T-helper 2 cell treated with Interferon-gamma antibody and Interleukin-4, amounts not matched to agents 5 μg/mL and 100 μg/mL, for 36 hours (primary cell): Measurements from ENCODE around the gene FAM117A.

ENCODE experiments used
- DNase-seq: peaks from one replicate; pipeline ENCODE4 v3.0.0; 2021; ENCODE audit warnings: low spot score
- H3K27ac Mint-ChIP-seq: one replicate; pipeline ENCODE4 v1.8.0; 2021; ENCODE audit warnings: mild to moderate bottlenecking, mixed read lengths
- H3K27me3 Mint-ChIP-seq: one replicate; pipeline ENCODE4 v1.8.0; 2021; ENCODE audit warnings: low read depth, mixed read lengths
- H3K36me3 Mint-ChIP-seq: one replicate; pipeline ENCODE4 v1.8.0; 2021; ENCODE audit warnings: low read depth, mixed read lengths
- H3K4me1 Mint-ChIP-seq: one replicate; pipeline ENCODE4 v1.8.0; 2021; ENCODE audit warnings: low read depth, mixed read lengths
- H3K4me3 Mint-ChIP-seq: one replicate; pipeline ENCODE4 v1.8.0; 2022; ENCODE audit warnings: mild to moderate bottlenecking, moderate library complexity, mixed read lengths
- H3K9me3 Mint-ChIP-seq: one replicate; pipeline ENCODE4 v1.8.0; 2021; ENCODE audit warnings: mixed read lengths

Gene FAM117A

GRCh38 chr17:49756323-49757150 lies 7.4 kb downstream of the FAM117A start:
- Mint-ChIP-seq H3K27ac (no peak overlapping the region), H3K4me3 (no peak overlapping the region), H3K9me3 (no peaks in the 10 kb centered on the region), H3K27me3 (no peaks in the 10 kb centered on the region), H3K36me3 (peaks cover 42% of the 10 kb centered on the region), H3K4me1 (peaks cover 49% of the 10 kb centered on the region)
- DNase-seq, result no peak

- no peaks in the 10 kb centered on the region for H3K9me3 Mint-ChIP-seq
- no peak overlapping the region for H3K4me3 Mint-ChIP-seq
- H3K36me3 Mint-ChIP-seq, result peaks cover 39% of the 10 kb centered on the region
- DNase-seq, result no peak
- H3K27ac Mint-ChIP-seq, result peak overlapping the region; percentile 23
- H3K27me3 Mint-ChIP-seq, result no peaks in the 10 kb centered on the region
- peaks cover 45% of the 10 kb centered on the region for H3K4me1 Mint-ChIP-seq
These were observed 8.2 kb downstream of the FAM117A start for GRCh38 chr17:49755663-49756283.

- Mint-ChIP-seq H3K4me3 (no peak overlapping the region), H3K27ac (no peak overlapping the region), H3K9me3 (no peaks in the 10 kb centered on the region), H3K4me1 (peaks cover 39% of the 10 kb centered on the region), H3K36me3 (peaks cover 34% of the 10 kb centered on the region), H3K27me3 (no peaks in the 10 kb centered on the region)
- DNase-seq, result no peak
These were observed 10.0 kb downstream of the FAM117A start for GRCh38 chr17:49753959-49754391.

- no peak overlapping the region for H3K4me3 Mint-ChIP-seq
- no peak overlapping the region for H3K27ac Mint-ChIP-seq
- peaks cover 49% of the 10 kb centered on the region for H3K4me1 Mint-ChIP-seq
- H3K27me3 Mint-ChIP-seq, result no peaks in the 10 kb centered on the region
- H3K9me3 Mint-ChIP-seq, result no peaks in the 10 kb centered on the region
- peaks cover 30% of the 10 kb centered on the region for H3K36me3 Mint-ChIP-seq
- no peak for DNase-seq
These were observed 11.4 kb downstream of the FAM117A start for GRCh38 chr17:49752508-49752907.

- H3K4me1 Mint-ChIP-seq, result peaks cover 61% of the 10 kb centered on the region
- H3K9me3 Mint-ChIP-seq, result peaks cover 6% of the 10 kb centered on the region
- peak overlapping the region; percentile 3 for H3K4me3 Mint-ChIP-seq
- H3K27ac Mint-ChIP-seq, result peak overlapping the region; percentile 84
- peaks cover 29% of the 10 kb centered on the region for H3K36me3 Mint-ChIP-seq
- H3K27me3 Mint-ChIP-seq, result no peaks in the 10 kb centered on the region
- DNase-seq, result no peak
These were observed 14.2 kb downstream of the FAM117A start for GRCh38 chr17:49749730-49750129.

GRCh38 chr17:49748791-49749190 lies 15.1 kb downstream of the FAM117A start:
- Mint-ChIP-seq H3K27ac (peak overlapping the region; percentile 84), H3K4me1 (peaks cover 62% of the 10 kb centered on the region), H3K27me3 (no peaks in the 10 kb centered on the region), H3K4me3 (peak overlapping the region; percentile 86), H3K36me3 (peaks cover 29% of the 10 kb centered on the region), H3K9me3 (peaks cover 6% of the 10 kb centered on the region)
- DNase-seq, result peak; percentile 49

GRCh38 chr17:49748223-49748622 lies 15.7 kb downstream of the FAM117A start:
- Mint-ChIP-seq H3K4me1 (peaks cover 61% of the 10 kb centered on the region), H3K27me3 (no peaks in the 10 kb centered on the region), H3K36me3 (peaks cover 30% of the 10 kb centered on the region), H3K4me3 (peak overlapping the region; percentile 86), H3K27ac (peak overlapping the region; percentile 84), H3K9me3 (peaks cover 6% of the 10 kb centered on the region)
- no peak for DNase-seq

GRCh38 chr17:49747632-49748031 lies 16.3 kb downstream of the FAM117A start:
- Mint-ChIP-seq H3K27me3 (no peaks in the 10 kb centered on the region), H3K4me1 (peaks cover 66% of the 10 kb centered on the region), H3K36me3 (peaks cover 35% of the 10 kb centered on the region), H3K27ac (peak overlapping the region; percentile 84), H3K9me3 (peaks cover 6% of the 10 kb centered on the region), H3K4me3 (peak overlapping the region; percentile 86)
- DNase-seq, result no peak

GRCh38 chr17:49746791-49747490 lies 17.0 kb downstream of the FAM117A start:
- no peaks in the 10 kb centered on the region for H3K27me3 Mint-ChIP-seq
- peaks cover 42% of the 10 kb centered on the region for H3K36me3 Mint-ChIP-seq
- peaks cover 69% of the 10 kb centered on the region for H3K4me1 Mint-ChIP-seq
- H3K4me3 Mint-ChIP-seq, result peak overlapping the region; percentile 86
- H3K27ac Mint-ChIP-seq, result peak overlapping the region; percentile 84
- no peak for DNase-seq
- peaks cover 6% of the 10 kb centered on the region for H3K9me3 Mint-ChIP-seq

GRCh38 chr17:49745175-49746139 lies 18.5 kb downstream of the FAM117A start:
- H3K27ac Mint-ChIP-seq, result peak overlapping the region; percentile 84
- H3K4me1 Mint-ChIP-seq, result peaks cover 83% of the 10 kb centered on the region
- H3K36me3 Mint-ChIP-seq, result peaks cover 50% of the 10 kb centered on the region
- peak overlapping the region; percentile 86 for H3K4me3 Mint-ChIP-seq
- no peaks in the 10 kb centered on the region for H3K27me3 Mint-ChIP-seq
- DNase-seq, result no peak
- peaks cover 6% of the 10 kb centered on the region for H3K9me3 Mint-ChIP-seq

GRCh38 chr17:49742166-49742638 lies 21.7 kb downstream of the FAM117A start:
- peaks cover 6% of the 10 kb centered on the region for H3K9me3 Mint-ChIP-seq
- H3K4me1 Mint-ChIP-seq, result peaks cover 80% of the 10 kb centered on the region
- no peaks in the 10 kb centered on the region for H3K27me3 Mint-ChIP-seq
- DNase-seq, result no peak
- H3K36me3 Mint-ChIP-seq, result peaks cover 59% of the 10 kb centered on the region
- H3K4me3 Mint-ChIP-seq, result peak overlapping the region; percentile 96
- H3K27ac Mint-ChIP-seq, result peak overlapping the region; percentile 99

- H3K36me3 Mint-ChIP-seq, result peaks cover 62% of the 10 kb centered on the region
- peaks cover 6% of the 10 kb centered on the region for H3K9me3 Mint-ChIP-seq
- no peak for DNase-seq
- H3K27ac Mint-ChIP-seq, result peak overlapping the region; percentile 99
- peak overlapping the region; percentile 96 for H3K4me3 Mint-ChIP-seq
- H3K27me3 Mint-ChIP-seq, result no peaks in the 10 kb centered on the region
- peaks cover 80% of the 10 kb centered on the region for H3K4me1 Mint-ChIP-seq
These were observed 22.2 kb downstream of the FAM117A start for GRCh38 chr17:49741692-49742076.
